SJCRH30 (cell line): ENCODE measurements around the gene MX2. TPM values are rescaled to one million over a fixed set of nuclear protein-coding genes. Genes with fewer than 3 reads are reported as not detected.

Experiments used
- DNase-seq, 2 experiments: peaks; one replicate each; pipeline ENCODE4 v3.0.0-alpha.2; 2015 to 2020
- H3K27ac ChIP-seq: fragments of 250-450 bp; sonication (Bioruptor Pico); 2 replicates; pipeline ENCODE4 v1.5.1; 2020; ENCODE audit warnings: mild to moderate bottlenecking, moderate library complexity
- H3K27me3 ChIP-seq: fragments of 250-450 bp; sonication (Bioruptor Pico); 2 replicates; pipeline ENCODE4 v1.5.1; 2020; ENCODE audit warnings: mild to moderate bottlenecking, moderate library complexity
- H3K36me3 ChIP-seq: fragments of 250-450 bp; sonication (Bioruptor Pico); 2 replicates; pipeline ENCODE4 v1.5.1; 2020; ENCODE audit warnings: mild to moderate bottlenecking, moderate library complexity
- H3K4me1 ChIP-seq: fragments of 250-450 bp; sonication (Bioruptor Pico); 2 replicates; pipeline ENCODE4 v1.5.1; 2020; ENCODE audit warnings: mild to moderate bottlenecking, moderate library complexity
- H3K4me3 ChIP-seq: fragments of 250-450 bp; sonication (Bioruptor Pico); 2 replicates; pipeline ENCODE4 v1.5.1; 2020; ENCODE audit warnings: mild to moderate bottlenecking, moderate library complexity
- H3K9me3 ChIP-seq: fragments of 250-450 bp; sonication (Bioruptor Pico); replicated peaks from 2 replicates; pipeline ENCODE4 v1.5.1; 2020; ENCODE audit warnings: mild to moderate bottlenecking, moderate library complexity
- total RNA-seq: library from RNA; depleted of rRNA; stranded (reverse); fragments of >200 nt; shearing (Covaris generic); gene quantifications from 2 replicates; pipeline ENCODE4 v1.2.3, GENCODE V29; 2014

The MX2 gene
- total RNA-seq, 1 experiment from 2014 or later = not detected

DNA sequence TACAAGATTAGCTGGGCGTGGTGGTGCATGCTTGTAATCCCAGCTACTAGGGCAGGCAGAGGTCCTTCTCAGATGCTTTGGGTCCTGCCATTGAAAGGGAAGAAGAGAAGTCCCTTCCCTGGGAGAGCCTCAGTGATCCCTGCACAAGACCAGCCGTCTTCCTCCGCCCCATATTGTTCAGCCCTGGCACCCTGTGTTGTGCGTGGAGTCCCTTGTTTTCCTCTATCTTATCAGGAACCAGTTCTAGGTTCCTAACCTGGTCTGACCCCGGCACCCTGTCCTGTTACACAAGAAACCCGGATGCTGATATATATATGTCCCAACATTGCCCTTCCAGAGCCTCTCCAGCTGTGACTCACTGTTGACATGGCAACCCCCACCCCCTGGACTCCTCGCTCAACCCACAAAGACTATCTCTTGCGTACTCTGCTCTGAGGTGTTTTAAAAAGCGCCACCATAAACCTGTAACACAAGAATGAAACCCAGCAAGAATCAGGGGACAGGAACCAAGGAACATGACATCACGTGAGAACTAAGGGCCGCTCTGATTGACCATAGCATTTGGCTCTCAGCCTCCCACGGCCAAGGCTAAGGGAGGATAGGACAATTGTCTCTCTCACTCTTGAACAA lies 4.8 kb downstream of the MX2 start:
- Histone ChIP-seq H3K4me1 (no peaks in the 10 kb centered on the region), H3K27me3 (no peaks in the 10 kb centered on the region), H3K9me3 (no peaks in the 10 kb centered on the region), H3K4me3 (no peak overlapping the region), H3K27ac (no peak overlapping the region), H3K36me3 (no peaks in the 10 kb centered on the region)
- no peak for DNase-seq

DNA sequence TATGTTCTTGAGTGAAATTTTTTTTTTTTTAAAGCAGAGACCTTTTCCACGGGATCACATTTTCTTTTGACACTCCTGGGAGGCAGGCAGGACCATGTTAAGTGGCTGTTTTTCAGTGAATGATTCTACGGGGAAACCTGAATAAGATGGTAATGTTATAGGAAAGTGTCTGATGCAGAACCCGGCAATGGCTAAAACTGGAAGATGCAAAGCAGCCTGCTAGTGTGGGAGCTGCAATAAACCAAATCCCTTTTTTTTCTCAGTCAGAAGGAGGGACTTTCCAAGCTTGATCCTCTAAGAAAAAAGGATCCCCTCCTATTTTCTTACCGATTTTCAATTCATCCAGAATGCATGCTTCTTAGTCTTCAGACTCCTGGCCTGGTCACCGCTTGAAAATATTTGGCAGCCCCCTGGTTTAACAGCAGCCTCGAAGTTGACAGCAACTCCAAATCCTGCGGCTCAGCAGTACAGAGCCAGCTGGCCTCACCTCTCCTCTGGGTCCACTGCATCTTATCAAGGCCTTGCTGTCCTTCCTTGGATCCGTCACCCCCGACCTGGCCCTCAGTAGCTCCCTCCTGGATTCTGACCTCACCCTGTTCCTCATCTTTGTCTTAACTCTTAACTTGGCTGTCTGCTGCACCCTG lies 5.6 kb downstream of the MX2 start:
- Histone ChIP-seq H3K4me3 (no peak overlapping the region), H3K27ac (no peak overlapping the region), H3K36me3 (no peaks in the 10 kb centered on the region), H3K4me1 (no peaks in the 10 kb centered on the region), H3K9me3 (no peaks in the 10 kb centered on the region), H3K27me3 (no peaks in the 10 kb centered on the region)
- DNase-seq = no peak

- no peaks in the 10 kb centered on the region for H3K27me3 ChIP-seq
- no peak overlapping the region for H3K4me3 ChIP-seq
- H3K36me3 ChIP-seq = no peaks in the 10 kb centered on the region
- no peaks in the 10 kb centered on the region for H3K9me3 ChIP-seq
- no peak overlapping the region for H3K27ac ChIP-seq
- DNase-seq = no peak
- no peaks in the 10 kb centered on the region for H3K4me1 ChIP-seq
These were observed 6.3 kb downstream of the MX2 start for GRCh38 chr21:41367945-41368734.

DNA sequence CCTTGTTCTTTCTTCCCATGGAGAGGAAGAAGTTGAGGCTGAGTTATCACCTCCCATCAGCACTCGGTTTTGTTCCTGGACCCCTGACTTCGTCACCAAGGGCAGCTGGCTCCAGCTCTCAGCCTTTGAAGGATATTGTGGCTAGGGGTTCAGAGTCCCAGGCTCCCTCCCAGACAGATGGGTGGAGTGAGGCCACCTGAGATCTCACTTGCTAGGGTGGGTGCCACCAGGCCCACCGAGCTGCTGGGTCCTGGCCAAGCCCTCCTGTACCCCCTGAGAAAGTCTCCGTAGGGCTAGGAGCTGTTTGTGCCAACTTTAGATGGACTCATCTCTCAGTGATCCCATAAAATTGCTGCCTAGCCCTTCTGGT lies 6.9 kb downstream of the MX2 start:
- Histone ChIP-seq H3K9me3 (no peaks in the 10 kb centered on the region), H3K4me3 (no peak overlapping the region), H3K27ac (no peak overlapping the region), H3K36me3 (no peaks in the 10 kb centered on the region), H3K27me3 (no peaks in the 10 kb centered on the region), H3K4me1 (no peaks in the 10 kb centered on the region)
- DNase-seq = no peak

DNA sequence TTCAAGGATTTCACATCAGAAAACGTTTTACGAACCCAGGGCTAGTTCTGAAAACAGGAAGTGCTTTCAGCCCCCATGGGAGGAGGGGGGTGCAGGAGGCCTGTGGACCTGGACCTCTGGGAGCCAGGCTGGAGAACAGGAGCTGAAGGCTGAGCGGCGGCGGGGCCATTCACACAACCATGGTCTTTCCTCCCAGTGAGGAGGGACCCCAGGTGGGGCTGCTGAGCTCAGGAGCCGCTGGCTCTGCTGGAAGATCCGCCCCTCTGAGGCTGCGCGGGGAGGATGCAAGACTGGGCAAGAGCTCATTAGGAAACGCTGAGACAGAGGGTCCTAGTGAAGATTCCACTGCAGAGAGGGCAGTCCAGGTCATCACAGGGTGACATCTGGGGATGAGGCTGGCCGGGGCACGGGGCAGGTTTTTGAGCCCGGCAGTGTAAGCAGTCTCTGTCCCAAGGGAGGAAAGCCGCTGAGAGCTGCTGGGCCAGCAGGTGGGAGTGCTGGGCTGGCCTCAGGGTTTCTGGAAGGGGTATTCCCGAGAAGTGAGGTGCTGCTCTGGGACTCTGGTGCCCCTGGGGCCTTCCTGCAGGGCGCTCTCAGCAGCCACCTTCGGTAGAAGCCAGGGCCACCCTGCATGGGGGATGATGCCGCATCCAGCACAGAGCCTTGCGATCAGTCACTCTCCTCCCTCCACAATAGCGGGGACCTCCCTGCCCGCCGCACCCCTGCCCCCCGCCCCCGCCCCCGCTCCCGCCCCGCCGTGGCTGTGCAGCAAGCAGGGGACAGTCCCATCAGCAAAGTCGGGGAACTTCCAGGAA lies 7.5 kb downstream of the MX2 start:
- DNase-seq = no peak

GRCh38 chr21:41369920-41370839 lies 8.4 kb downstream of the MX2 start:
- H3K27me3 ChIP-seq = no peaks in the 10 kb centered on the region
- no peak overlapping the region for H3K27ac ChIP-seq
- H3K9me3 ChIP-seq = no peaks in the 10 kb centered on the region
- no peaks in the 10 kb centered on the region for H3K36me3 ChIP-seq
- no peak overlapping the region for H3K4me3 ChIP-seq
- H3K4me1 ChIP-seq = no peaks in the 10 kb centered on the region
- DNase-seq = no peak

More for the DNA sequence above, 7.5 kb downstream of the MX2 start:
- Histone ChIP-seq H3K9me3 (no peaks in the 10 kb centered on the region), H3K36me3 (no peaks in the 10 kb centered on the region), H3K4me1 (no peaks in the 10 kb centered on the region), H3K4me3 (no peak overlapping the region), H3K27ac (no peak overlapping the region), H3K27me3 (no peaks in the 10 kb centered on the region)

- Histone ChIP-seq H3K4me3 (no peak overlapping the region), H3K36me3 (no peaks in the 10 kb centered on the region), H3K27me3 (no peaks in the 10 kb centered on the region), H3K27ac (no peak overlapping the region), H3K9me3 (no peaks in the 10 kb centered on the region), H3K4me1 (no peaks in the 10 kb centered on the region)
- no peak for DNase-seq
These were observed 9.2 kb downstream of the MX2 start for GRCh38 chr21:41370840-41371684.

GRCh38 chr21:41371685-41372030 lies 9.8 kb downstream of the MX2 start:
- Histone ChIP-seq H3K4me1 (no peaks in the 10 kb centered on the region), H3K36me3 (no peaks in the 10 kb centered on the region), H3K27me3 (no peaks in the 10 kb centered on the region), H3K27ac (no peak overlapping the region), H3K9me3 (no peaks in the 10 kb centered on the region), H3K4me3 (no peak overlapping the region)
- no peak for DNase-seq

DNA sequence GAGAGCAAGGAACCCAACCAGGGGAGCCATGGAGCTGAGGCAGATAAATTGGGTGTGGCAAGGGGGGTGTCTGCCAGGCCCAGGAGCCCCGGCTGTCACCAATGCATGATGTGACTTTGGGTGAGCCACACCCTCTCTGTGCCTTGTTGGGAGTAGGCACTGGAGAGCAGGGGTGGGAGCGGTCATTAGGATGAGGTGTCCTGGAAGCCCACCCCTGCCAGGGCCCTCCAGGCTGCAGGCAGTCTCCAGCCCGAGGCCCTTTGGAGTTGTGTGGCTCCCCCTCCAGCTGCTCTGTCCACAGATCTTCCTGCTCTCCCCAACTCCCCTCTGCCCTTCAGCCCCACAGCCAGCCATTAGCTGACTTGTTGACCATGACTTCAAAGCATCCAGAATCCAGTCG lies 11.4 kb downstream of the MX2 start:
- Histone ChIP-seq H3K36me3 (no peaks in the 10 kb centered on the region), H3K27me3 (no peaks in the 10 kb centered on the region), H3K9me3 (no peaks in the 10 kb centered on the region), H3K4me3 (no peak overlapping the region), H3K27ac (no peak overlapping the region), H3K4me1 (no peaks in the 10 kb centered on the region)
- no peak for DNase-seq

DNA sequence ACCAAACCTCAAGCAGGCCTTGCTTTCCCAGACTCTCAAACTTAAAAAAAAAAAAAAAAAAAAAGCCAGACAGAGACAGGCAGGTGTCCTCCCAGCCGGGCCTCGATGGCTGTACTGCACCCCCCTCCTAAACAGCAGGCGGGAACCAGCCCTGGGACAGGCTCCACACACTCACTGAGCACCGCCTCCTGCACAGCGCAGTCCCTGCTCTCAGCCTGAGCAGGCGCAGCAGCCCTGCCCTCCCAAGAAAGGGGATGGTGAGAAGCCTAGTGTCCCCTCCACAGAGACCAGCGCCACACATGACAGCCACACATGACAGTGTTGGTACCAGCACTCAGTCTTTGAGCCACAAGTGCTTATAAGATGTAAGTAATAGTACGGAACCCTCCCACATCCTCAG lies 11.9 kb downstream of the MX2 start:
- Histone ChIP-seq H3K36me3 (no peaks in the 10 kb centered on the region), H3K4me1 (no peaks in the 10 kb centered on the region), H3K27me3 (no peaks in the 10 kb centered on the region), H3K4me3 (no peak overlapping the region), H3K9me3 (no peaks in the 10 kb centered on the region), H3K27ac (no peak overlapping the region)
- DNase-seq = no peak

DNA sequence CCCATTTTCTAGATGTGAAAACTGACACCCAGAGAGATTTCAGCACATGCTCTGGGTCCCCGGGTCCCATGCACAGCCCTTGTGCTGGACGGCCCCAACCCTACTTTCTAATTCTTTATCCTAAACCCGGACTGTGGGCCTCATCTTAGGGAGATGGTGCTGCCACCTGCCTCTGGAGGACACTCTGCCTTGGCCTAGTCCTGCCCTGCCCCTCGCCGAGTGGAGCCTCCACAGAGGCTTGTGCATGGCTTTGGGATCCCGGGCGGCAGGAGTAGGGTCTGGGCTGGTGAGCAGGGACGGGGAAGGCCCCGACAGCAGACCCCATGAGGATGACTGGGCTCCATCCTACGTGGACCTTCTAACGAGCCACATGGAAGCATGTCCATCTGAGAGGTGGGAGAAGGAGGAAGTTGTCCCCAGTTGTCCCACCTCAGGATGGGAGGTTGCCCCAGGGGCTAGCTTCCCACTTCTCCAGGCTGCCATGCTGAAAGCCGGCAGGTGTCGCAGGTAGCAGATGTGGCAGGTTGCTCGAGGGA lies 12.4 kb downstream of the MX2 start:
- Histone ChIP-seq H3K4me3 (no peak overlapping the region), H3K27ac (no peak overlapping the region), H3K4me1 (no peaks in the 10 kb centered on the region), H3K27me3 (peaks cover 4% of the 10 kb centered on the region; the same call in 1 of the 2 replicates), H3K36me3 (no peaks in the 10 kb centered on the region), H3K9me3 (no peaks in the 10 kb centered on the region)
- DNase-seq = no peak

DNA sequence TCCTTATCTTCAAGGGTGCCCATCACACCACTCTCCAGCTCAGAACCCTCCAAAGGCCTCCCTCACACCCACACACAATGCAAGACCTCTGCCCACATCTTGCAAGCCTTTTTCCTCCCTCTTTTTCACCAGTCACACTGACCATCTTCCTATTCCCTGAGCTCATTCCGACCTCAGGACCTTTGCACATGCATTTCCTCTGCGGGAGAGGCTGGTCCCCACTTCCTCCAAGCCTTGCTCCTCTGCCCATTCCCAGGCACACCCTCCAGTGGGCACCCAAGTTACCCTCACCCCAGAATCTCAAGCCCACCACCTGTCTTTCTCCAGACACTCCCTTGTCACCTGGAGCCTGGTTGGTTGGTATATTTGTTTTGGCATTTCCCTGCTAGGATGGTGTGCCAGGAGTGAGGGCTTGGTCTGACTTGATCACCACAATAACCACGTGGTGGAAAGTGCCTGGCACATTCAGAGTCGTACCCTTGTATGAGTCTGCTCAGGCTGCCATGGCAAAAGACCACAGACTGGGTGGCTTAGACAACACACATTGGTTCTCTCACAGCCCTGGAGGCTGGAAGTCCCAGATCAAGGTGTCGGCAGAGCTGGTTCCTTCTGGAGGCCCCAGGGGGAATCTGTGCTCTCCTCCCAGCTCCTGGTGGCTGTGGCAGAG lies 13.2 kb downstream of the MX2 start:
- Histone ChIP-seq H3K27ac (no peak overlapping the region), H3K36me3 (no peaks in the 10 kb centered on the region), H3K9me3 (no peaks in the 10 kb centered on the region), H3K4me1 (no peaks in the 10 kb centered on the region), H3K27me3 (peaks cover 4% of the 10 kb centered on the region; the same call in 1 of the 2 replicates), H3K4me3 (no peak overlapping the region)
- DNase-seq = no peak

- H3K9me3 ChIP-seq = no peaks in the 10 kb centered on the region
- no peaks in the 10 kb centered on the region for H3K4me1 ChIP-seq
- no peak for DNase-seq
These were observed 14.0 kb downstream of the MX2 start for GRCh38 chr21:41375875-41376274.

More at GRCh38 chr21:41375875-41376274, 14.0 kb downstream of the MX2 start:
- no peak overlapping the region for H3K27ac ChIP-seq
- peaks cover 4% of the 10 kb centered on the region; the same call in 1 of the 2 replicates for H3K27me3 ChIP-seq
- no peaks in the 10 kb centered on the region for H3K36me3 ChIP-seq
- H3K4me3 ChIP-seq = no peak overlapping the region
